Eye (tissue), 1 donor: ENCODE results near the gene CSTB.

Source experiments
- DNase-seq: peaks from one replicate; pipeline ENCODE4 v3.0.0-alpha.2; 2015

Gene CSTB

GRCh38 chr21:43745772-43746517 is 30.2 kb downstream of the CSTB start:
- DNase-seq = no peak

DNA sequence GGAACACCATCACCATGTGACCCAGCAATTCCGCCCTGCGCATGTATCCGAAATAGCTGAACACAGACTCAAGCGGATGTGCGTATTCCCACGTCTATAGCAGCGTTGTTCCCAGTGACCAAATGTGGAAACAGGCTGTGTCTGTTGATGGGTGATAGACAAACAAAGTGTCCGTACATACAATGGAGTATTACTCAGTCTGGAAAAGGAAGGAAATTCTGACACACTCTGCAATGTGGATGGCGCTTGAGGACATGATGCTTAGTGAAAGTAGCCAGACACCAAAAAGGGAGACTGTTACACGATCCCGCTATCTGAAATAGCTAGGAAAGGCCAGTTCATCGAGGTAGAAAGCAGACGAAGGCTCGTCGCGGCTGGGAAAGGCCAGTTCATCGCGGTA is 31.4 kb downstream of the CSTB start:
- DNase-seq = no peak

GRCh38 chr21:43743947-43744346 is 32.2 kb downstream of the CSTB start:
- no peak for DNase-seq

GRCh38 chr21:43741423-43742096 is 34.5 kb downstream of the CSTB start:
- DNase-seq = peak; percentile 62

GRCh38 chr21:43740497-43741156 is 35.5 kb downstream of the CSTB start:
- peak; percentile 87 for DNase-seq

DNA sequence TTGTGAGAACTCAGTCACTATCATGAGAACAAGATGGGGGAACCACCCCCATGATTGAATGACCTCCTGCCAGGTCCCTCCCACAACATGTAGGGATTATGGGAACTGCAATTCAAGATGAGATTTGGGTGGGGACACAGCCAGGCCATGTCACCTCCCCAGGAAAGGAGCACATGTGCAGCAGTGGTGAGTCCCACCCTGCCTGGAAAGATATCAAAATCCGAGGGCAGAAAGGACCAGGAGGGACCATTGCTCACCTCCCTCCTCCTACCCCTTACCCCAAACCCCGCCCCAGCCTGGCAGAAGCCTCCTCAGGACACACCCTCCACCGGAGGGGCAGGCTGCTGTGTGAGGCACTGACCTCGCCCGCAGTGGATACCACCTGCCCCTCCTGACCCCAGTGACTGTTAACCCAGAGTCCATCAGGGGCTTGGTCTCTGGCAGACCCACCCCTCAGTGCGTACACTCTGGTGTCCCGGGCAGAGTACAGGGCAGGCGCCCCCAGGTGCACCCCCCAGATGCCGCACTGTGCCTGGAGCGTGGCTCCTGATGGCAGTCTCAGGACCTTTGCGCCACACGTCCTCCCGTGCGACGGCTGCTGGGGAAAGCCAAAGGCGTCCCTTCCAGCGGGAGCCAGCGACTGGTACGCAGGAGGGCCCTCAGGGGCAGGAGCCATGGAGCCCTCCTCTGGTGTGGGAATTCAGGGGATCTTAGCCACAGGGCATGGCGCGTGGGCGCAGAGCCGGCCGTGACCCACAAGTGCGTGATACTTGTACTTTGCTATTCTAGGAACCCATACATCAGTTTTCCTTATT is 36.3 kb downstream of the CSTB start:
- no peak for DNase-seq

DNA sequence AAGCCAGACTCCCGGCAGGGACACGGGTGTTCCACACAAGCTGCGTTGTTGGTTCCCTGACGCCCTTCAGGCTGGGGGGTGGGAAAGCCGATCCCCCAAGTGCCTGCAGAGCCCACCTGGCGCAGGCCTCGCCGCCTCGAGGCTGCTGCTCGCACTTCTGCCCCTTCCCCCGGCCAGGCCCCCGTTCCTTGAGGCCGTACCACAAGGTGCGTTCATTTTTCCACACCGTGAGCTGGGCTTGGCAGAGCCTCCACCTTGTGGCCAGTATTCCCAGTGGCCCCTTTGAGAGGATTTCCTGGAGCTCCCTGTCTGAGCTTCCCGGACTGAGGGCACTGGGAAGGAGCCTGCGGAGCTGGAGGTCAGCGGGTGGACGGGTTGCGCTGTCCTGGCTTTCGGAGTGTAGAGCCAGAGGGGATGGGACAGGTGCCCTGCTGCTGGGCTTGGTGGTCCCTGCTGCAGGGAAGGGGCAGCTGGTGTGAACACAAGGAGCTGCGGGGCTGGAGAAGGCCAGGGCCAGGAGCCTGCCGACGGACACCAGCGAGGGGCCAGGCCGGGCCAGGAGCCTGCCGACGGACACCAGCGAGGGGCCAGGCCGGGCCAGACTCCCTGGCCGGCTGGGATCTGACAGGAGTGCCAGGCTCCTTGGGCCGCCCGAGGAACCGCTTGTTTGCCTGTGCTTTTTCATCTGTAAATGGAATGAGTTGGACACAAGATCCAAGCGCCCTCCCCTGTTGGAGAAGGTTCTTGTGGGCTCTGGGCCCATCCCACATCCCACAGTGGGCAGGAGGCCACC is 38.8 kb downstream of the CSTB start:
- no peak for DNase-seq

DNA sequence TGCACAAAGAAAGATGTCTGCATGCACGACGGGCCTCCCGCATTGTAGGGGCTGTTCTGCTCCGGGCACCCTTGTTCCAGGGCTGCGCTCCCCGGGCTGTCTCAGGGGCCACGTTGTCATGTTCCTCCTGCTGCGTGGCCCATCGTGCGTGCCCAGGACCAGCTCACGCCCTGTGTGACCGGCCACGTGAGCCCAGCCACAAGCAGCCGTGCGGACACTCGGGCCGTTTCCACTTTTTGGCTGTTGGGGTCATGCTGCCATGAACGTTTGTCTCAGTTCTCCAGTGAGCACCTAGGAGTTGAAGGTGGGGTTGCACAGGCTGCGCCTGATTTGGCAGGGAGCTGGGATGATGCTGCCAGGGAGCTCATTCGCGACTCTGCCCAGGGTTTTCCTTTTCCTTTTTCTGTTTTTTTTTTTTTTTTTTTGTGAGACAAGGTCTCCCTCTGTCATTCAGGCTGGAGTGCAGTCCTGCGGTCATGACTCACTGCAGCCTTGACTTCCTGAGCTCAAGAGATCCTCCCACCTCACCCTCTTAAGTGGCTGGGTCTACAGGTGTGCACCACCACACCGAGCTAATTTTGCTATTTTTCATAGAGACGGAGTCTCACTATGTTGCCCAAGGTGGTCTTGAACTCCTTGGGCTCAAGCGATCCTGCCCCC is 39.8 kb downstream of the CSTB start:
- DNase-seq = no peak

- DNase-seq = no peak
Observed at GRCh38 chr21:43735236-43736091, 40.6 kb downstream of the CSTB start.

GRCh38 chr21:43734928-43735229 is 41.2 kb downstream of the CSTB start:
- no peak for DNase-seq

GRCh38 chr21:43734131-43734927 is 41.8 kb downstream of the CSTB start:
- DNase-seq = no peak

- DNase-seq = no peak
Observed at GRCh38 chr21:43733529-43734071, 42.5 kb downstream of the CSTB start.

DNA sequence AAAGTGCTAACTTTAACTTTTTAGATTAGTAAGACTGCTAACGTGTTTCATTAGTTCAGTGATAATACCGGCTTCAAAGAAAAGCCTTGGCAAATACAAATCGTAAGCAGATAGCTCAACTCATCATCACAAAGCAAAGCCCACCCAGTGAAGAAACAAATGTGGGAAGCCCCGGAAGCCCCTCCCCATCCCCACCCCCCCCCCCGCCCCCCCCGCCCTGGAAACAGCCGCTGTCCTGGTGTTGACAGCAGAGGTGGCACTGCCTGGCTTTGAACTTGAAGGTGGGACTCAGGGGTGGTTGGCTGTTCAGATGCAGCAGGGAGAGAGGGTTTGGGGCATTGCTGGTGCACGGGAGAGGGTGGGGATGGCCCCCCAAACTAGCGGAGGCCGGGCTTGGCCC is 43.0 kb downstream of the CSTB start:
- DNase-seq = no peak

DNA sequence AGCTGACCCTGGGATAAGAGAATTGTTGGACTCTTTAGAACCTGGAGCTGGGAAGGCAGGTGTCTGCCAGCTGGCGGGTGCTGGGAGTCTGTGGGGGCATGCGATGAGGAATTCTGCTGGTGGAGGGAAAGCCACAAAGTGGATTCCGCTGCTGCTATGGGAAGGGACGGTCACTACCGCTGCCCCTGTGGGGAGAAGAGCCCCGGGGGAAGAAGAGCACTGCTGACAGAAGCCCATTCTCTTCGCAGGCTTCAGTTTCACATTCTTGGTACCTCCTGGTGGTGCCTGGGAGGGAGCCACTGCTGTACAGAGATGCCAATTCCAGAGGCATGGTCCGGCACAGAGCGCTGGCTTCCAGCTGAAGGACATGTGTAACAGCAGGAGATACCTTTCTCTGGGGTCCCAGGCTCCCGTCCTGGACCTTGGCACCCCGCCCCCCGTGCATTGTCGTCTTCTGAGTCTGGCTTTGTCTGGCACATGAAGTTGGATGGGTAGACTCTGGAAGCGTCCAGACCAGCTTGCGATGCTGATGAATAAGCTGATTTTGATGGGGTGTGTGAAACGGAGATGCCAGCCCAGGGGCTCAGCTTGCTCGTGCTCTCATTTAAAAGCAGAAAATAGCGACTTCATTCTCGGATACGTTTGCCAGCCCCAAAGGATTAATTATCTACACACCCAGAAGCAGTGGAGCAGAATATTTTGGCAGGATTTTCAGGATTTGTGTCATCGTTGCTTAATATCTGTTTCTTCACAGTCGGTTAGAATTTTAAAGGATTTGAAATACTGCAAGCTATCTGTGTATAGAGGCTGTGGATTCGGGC is 44.0 kb downstream of the CSTB start:
- peak; percentile 58 for DNase-seq

DNA sequence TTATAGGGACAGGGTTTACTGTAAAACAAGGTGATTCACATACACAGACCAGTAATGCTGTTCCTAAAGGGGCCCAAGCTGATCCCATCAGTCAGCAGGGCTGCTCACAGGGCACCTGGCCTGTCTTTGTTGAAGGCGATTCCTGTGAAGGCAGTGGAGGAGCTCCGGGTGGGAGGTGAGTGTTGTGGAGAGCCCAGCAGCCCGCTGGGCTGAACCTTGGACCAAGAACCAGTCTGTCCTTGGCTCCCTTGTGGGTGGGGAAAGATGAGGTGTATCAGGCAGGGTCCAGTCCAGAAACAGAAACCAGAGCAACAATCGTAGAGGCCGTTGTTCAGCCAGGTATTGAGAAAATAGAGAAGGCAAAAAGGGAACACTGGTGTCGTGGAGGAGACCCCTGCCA is 44.6 kb downstream of the CSTB start:
- DNase-seq = no peak

DNA sequence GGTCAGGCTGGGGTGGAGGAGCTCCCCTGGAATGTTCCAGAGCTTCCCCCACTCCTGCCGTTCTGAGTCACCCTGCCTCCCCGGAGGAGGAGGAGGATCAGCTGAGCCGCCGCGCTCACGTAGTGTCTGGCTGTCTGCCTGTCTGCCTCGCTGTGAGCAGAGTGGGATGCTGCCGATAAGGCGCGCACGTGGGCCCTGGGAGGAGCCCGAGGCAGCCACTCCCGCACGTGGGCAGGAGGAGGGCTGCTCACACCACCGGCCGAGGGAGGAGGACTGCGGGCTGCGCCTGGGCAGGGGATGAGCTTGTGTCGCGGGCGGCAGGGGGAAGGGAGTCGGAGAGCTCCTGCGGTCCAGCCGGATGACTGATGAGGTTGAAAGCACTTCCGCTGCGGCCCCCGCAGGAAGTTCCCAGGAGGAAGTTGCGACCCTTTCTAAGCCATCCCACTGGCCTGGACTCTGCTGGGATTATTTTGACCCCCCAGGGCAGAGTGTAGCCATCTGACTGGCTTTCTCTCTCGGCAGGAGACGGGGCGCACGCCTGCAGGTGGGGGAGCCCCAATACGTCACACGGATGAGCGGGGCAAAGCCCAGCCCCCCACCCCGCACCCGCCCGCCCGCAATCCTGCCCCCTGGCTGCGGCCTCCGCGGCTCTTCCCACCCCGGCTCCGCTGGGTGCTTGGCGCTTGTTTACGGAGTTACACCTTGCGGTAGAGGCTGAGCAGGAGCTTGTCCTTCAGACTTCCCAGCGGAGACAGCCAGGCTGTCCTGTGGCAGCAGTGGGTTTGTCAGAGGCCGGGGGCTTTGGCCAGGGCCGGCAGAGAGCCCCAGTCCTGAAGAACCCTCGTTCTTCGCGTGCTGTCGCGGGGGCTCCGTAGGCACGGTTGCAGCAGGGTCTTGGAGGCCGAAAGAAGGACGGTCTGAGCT is 47.4 kb downstream of the CSTB start:
- peak; percentile 93 for DNase-seq

DNA sequence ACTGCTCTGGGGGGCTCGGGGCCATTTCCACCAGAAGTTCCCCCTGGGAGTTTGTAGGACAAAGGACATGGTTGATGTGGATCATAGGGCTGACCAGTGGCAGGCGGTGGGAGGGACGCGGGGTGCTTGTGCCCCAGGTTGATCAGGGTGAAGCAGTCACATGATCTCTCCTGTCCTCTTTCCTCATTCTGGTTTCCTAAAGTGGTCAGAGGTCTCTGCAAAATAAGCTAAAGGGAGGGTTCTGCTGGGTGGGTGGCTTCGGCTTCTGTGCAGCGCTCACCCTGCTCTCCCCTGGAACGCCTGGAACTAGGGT is 48.0 kb downstream of the CSTB start:
- no peak for DNase-seq
